Measurements from ENCODE around the gene MDN1. TPM values are rescaled to one million over a fixed set of nuclear protein-coding genes. Genes with fewer than 3 reads are reported as not detected.

MDN1 gene
- total RNA-seq, 1 donor from 2014 or later = 36.0 TPM

GRCh38 chr6:89690944-89691324 lies 128.7 kb downstream of the MDN1 start:
- no peak for DNase-seq

DNA sequence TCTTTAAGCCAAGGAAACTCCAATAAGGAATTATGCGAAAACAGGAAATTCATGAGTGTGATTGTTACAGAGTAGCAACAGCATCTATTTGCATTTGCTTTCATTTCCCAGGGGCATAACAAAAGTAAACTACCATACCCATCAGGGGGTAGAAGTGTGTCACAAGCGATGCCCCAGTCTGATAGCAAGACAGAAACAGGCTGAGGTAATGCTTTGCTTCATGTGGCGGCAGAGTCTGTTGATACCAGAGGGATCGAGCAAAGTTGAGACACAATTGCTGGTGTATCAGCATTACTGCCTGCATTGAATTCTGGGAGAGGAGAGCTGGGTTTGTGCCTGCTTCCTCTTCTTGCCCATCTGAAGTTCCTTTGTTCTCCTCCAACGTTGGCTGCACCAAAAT lies 129.9 kb downstream of the MDN1 start:
- DNase-seq = no peak

DNA sequence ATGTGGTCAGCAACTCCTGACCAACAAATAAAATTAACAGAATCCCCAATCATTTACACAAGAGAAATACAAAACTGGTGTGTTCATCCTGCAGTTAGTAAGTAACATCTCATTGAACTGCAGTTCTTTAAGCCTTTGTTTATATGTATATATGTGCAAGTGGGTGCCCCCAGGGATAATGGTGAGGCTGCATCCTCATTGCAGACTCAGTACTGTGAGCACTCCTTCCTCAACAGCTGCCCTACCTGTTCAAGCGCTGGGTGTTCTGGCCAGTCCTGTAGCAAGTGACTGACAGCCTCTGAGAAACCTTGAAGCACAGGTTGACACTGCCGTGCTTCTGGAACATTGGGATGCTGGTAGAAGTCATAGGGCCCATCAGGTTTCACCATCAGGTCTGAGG lies 131.3 kb downstream of the MDN1 start:
- DNase-seq = no peak

DNA sequence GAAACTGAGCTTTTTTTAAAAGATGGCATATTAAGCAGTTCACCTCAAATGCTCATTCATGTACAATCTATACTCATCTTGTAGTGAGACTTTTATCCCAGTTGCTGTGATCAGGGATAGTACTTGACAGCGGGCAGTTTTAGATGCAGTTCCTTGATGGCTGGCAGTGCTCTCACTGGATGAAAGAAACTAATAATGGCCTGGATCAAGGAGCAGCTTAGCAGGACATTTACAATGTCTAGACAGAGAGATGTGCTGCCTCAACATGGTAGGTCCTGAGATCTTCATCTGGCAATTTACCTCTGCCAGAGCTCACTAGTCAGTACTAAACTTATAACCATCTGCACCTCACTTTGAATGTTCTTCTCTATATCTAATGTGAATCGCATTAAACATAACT lies 134.3 kb downstream of the MDN1 start:
- DNase-seq = no peak

- DNase-seq = no peak
Observed at GRCh38 chr6:89682991-89683390, 136.6 kb downstream of the MDN1 start.

DNA sequence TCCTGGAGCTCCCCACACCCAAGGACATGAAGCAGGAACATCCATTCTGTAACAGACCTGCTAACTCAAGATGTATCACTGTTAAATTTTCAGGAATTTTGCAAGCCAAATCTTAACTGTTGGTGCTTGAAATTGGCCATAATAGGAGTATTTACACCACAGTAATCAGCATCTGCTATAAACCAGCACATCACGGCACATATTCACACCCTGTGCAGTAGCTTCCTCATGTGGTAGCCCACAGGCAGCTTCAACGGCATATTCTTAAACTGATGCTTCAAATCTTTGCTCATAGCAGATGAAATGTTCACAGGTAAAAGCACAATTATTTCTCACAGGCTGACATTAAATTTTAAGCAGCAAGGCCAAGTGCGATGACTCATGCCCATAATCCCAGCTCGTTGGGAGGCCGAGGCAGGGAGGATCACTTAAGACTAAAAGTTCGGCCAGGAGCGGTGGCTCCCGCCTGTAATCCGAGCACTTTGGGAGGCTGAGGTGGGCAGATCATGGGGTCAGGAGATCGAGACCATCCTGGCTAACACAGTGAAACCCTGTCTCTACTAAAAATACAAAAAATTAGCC lies 137.5 kb downstream of the MDN1 start:
- no peak for DNase-seq

- no peak for DNase-seq
Observed at GRCh38 chr6:89680551-89680950, 139.0 kb downstream of the MDN1 start.

DNA sequence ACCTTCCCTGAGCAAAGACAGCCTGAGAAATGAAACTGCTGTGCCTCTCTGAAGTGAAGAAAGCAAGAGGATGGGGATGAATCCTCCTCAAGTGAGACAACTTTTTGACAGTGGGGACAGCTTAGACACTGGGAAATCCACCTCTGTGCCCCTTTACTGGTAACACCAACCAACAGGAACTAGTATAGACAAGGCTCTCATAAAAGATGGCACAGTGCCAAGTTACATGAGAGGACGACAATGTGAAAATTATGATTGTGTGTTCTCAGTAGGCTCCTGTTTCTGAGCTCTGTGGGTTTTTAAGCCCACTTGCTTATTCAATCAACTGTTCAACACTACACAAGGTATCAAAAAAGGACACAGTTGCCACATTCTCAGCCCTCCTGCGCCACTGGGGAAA lies 139.4 kb downstream of the MDN1 start:
- DNase-seq = peak; percentile 12

DNA sequence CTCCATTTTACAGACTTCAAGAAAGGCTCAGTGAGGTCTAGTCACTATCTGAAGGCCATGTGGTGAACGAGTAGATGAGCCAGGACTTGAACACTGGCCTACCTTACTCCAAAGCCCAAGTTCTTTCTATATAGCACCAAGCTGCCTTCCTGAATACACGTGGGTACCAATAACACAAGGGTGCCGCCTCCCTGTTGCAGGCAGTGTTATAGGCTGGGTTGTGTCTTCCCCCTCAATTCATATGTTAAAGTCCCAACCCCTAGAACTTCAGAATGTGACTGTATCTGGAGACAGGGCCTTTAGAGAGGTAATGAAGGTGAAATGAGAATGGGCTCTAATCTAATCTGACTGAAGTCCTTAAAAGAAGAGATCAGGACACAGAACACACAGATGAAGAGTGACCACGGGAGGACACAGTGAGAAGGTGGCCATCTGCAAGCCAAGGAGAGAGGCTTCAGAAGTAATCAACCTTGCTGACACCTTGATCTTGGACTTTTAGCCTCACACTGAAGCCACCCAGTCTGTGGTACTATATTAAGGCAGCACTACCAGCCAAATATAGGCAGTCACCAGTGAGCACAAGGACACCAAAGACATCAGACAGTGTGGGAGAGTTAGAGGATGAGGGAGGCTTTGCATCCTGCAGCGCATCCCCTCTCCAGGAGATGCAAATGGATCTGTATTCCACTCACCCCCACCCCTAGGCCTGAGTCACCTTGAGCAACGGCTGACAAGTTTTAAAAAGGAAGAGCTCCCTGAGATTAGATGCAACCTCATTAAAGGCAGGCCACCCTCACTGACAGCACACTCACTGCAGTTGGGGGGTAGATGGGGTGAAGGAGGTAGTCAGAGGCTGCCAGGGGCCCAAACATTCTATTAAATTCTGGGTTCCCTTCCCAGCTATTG lies 140.1 kb downstream of the MDN1 start:
- DNase-seq = no peak

GRCh38 chr6:89678531-89678930 lies 141.1 kb downstream of the MDN1 start:
- no peak for DNase-seq

GRCh38 chr6:89675949-89676748 lies 143.4 kb downstream of the MDN1 start:
- DNase-seq = peak; percentile 10

DNA sequence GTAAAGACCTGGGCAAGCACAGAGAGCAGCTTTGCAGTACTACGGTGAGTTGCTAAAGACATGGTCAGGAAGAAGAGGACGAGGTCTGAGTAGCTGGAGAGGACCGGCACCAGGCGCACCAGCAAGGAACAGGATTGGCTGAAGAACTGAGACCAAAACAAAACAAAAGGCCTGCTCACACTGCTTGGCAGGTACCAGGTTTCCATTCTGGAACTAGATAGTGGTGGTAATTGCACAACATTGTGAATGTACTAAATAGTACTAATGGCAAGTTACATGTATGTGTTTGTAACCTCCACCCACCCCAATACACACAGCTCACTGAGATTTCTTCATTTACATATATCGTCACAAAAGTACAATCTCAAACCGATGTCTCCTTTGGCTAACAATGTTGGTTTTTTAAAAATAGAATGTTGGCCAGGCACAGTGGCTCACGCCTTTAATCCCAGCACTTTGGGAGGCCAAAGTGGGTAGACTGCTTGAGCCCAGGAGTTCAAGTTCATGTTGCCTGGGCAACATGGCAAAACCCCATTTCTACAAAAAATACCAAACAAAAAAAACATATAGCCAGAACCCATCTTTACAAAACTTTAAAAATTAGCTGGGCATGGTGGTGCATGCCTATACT lies 148.5 kb downstream of the MDN1 start:
- DNase-seq = no peak

DNA sequence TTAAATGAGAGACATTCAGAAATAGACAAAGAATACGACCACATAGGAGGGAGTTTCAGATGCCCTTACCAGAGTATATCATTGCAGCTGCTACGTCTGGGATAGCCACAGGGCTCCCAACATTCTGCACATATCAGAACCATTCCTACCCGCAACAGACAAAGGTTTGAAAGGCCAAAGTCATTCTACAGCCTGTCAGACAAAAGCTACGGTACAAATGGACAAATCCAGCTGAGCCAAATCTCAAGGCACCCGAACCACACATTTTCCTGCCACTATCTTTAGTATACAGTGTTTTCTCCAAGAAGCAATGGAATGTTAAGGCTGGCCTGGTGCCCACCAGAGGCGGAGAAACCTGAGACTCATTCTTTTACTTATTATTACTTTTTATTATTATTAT lies 150.6 kb downstream of the MDN1 start:
- DNase-seq = no peak

DNA sequence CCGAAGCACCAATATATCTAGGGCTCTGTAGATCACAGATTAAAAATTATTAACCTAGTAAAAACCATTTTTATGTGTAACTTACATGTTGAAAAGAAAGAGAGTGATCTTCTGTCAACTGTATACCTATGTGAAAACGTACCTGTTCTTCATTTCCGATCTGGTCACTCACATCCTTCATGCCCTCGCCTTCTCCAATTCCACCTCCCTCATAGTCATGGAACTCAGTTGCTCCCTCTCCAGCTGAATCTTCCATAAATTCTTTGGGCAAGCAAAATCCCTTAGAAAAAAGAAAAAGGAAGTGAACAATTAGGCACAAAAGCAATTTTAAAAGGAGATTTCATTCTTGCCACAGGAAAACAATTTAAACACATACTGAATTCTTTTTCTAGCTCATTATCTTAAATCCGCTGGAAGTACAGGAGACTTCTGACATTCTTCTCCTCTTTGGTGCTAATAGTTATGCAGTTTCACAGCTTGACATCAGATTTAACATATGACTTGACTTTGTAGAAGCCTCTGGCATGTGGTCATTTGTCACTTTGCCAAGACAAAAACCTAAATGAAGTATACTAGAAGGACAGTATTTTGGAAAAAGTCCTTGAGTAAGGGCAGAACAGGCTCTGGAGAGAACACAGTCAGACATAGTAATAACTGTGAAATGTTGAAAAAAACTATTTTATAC lies 151.6 kb downstream of the MDN1 start:
- DNase-seq = peak; percentile 11

DNA sequence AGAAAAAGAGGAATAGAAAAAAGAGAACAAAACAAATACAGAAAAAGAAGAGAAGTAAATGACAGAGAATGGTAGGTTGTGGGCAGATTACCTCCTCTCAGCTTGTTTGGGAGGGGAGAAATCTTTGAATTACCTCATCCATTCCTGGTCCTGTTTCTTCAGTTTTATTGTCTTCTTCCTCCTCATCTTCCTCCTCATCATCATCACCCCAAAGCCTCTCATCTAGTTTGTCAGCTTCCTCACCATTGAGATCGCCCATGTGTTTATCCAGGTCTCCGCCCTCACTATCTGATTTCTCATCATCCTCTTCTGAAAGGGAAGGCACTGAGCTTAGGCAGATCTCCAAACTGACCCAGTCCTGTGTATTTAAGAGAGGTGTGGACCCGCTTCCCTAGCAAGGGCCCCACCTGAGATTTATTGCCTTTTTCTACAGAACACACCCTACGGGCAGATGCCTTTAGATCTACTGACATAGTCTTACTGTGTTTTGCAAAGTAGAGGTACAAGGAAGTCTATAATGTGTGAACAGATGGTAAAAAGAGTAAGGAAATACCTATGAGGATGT lies 156.9 kb downstream of the MDN1 start:
- DNase-seq = no peak

- DNase-seq = no peak
Observed at GRCh38 chr6:89661559-89661958, 158.0 kb downstream of the MDN1 start.

- DNase-seq = no peak
Observed at GRCh38 chr6:89660981-89661380, 158.6 kb downstream of the MDN1 start.

GRCh38 chr6:89657445-89658158 lies 162.0 kb downstream of the MDN1 start:
- DNase-seq = no peak

- DNase-seq = no peak
Observed at GRCh38 chr6:89655122-89655521, 164.5 kb downstream of the MDN1 start.

- no peak for DNase-seq
Observed at GRCh38 chr6:89650579-89650978, 169.0 kb downstream of the MDN1 start.

GRCh38 chr6:89649682-89650081 lies 169.9 kb downstream of the MDN1 start:
- DNase-seq = no peak

Data from tongue (tissue), 2 donors.